IMR-90 (cell line): ENCODE data around the gene DHX9. TPM values are rescaled to one million over a fixed set of nuclear protein-coding genes. Genes with fewer than 3 reads are reported as not detected.

ENCODE experiments used
- ATAC-seq: fragments of 200-7000 bp; cut with Tn5 transposase; 2 replicates; pipeline ENCODE4 v1.9.1; 2020; ENCODE audit warnings: low read depth, mild to moderate bottlenecking, moderate library complexity
- BruUV-seq: library from RNA; stranded (reverse); fragments of 400-500 nt; replicated peaks from 2 replicates; lab custom pipeline; 2021; lab: Mats Ljungman, UMichigan
- CTCF ChIA-PET: fragments of 300-600 bp; formaldehyde crosslinking; extraction: SDS; loops from one replicate; lab custom pipeline; 2021; ENCODE audit warnings: antibody characterized with exemption; lab: Yijun Ruan, JAX
- POLR2A ChIA-PET: fragments of 300-600 bp; sonication (Branson Sonifier 250); formaldehyde crosslinking; loops from one replicate; lab custom pipeline; 2022; ENCODE audit warnings: antibody characterized with exemption; ENCODE audit not compliant: unreplicated experiment; lab: Charles Lee
- DNase-seq: peaks from one replicate; pipeline ENCODE4 v3.0.0; 2013
- H2AFZ ChIP-seq: replicated peaks from 2 replicates; pipeline ENCODE3; 2013; ENCODE audit warnings: low read length, mild to moderate bottlenecking; ENCODE audit not compliant: poor library complexity
- H2AK5ac ChIP-seq: 2 replicates; pipeline ENCODE4 v1.6.1; 2013; ENCODE audit warnings: low read depth, low read length, inconsistent platforms
- H2AK9ac ChIP-seq: replicated peaks from 2 replicates; pipeline ENCODE3; 2013; ENCODE audit warnings: mild to moderate bottlenecking, low read depth, low read length, moderate library complexity; ENCODE audit not compliant: poor library complexity
- H2BK120ac ChIP-seq: 2 replicates; pipeline ENCODE4 v1.6.1; 2013; ENCODE audit warnings: low read depth, low read length, inconsistent platforms
- H2BK15ac ChIP-seq: 3 replicates; pipeline ENCODE4 v1.6.1; 2013; ENCODE audit warnings: low read depth, low read length, inconsistent platforms
- H2BK20ac ChIP-seq: 2 replicates; pipeline ENCODE4 v1.6.1; 2013; ENCODE audit warnings: low read depth, mild to moderate bottlenecking, inconsistent platforms, low read length, moderate library complexity
- H2BK5ac ChIP-seq: 2 replicates; pipeline ENCODE4 v1.6.1; 2013; ENCODE audit warnings: mild to moderate bottlenecking, low read depth, low read length, inconsistent platforms; ENCODE audit not compliant: poor library complexity, severe bottlenecking
- H3K14ac ChIP-seq: replicated peaks from 2 replicates; pipeline ENCODE4 v1.6.1; 2013; ENCODE audit warnings: low read depth, low read length, inconsistent platforms
- H3K18ac ChIP-seq: 2 replicates; pipeline ENCODE4 v1.6.1; 2013; ENCODE audit warnings: low read depth, low read length, control low read depth
- H3K23ac ChIP-seq: 2 replicates; pipeline ENCODE4 v1.6.1; 2013; ENCODE audit warnings: low read depth, low read length, inconsistent platforms
- H3K27ac ChIP-seq: 2 replicates; pipeline ENCODE4 v1.5.1; 2013; ENCODE audit warnings: mild to moderate bottlenecking, control low read depth, low read length; ENCODE audit not compliant: insufficient read depth
- H3K27me3 ChIP-seq: 2 replicates; pipeline ENCODE4 v1.6.1; 2013; ENCODE audit warnings: low read length; ENCODE audit not compliant: control insufficient read depth, insufficient read depth
- H3K36me3 ChIP-seq: 2 replicates; pipeline ENCODE4 v1.6.1; 2013; ENCODE audit warnings: low read length, mixed read lengths; ENCODE audit not compliant: control insufficient read depth, insufficient read depth
- H3K4ac ChIP-seq: 2 replicates; pipeline ENCODE4 v1.6.1; 2013; ENCODE audit warnings: low read depth, low read length, inconsistent platforms
- H3K4me1 ChIP-seq: 2 replicates; pipeline ENCODE4 v1.6.1; 2013; ENCODE audit warnings: low read length, mixed read lengths; ENCODE audit not compliant: control insufficient read depth, insufficient read depth
- H3K4me2 ChIP-seq: 2 replicates; pipeline ENCODE4 v1.6.1; 2013; ENCODE audit warnings: low read depth, mild to moderate bottlenecking, control low read depth, low read length, moderate library complexity
- H3K4me3 ChIP-seq: 2 replicates; pipeline ENCODE4 v1.5.1; 2013; ENCODE audit warnings: low read depth, mild to moderate bottlenecking, control low read depth, low read length, moderate library complexity; ENCODE audit not compliant: insufficient read depth
- H3K56ac ChIP-seq: 2 replicates; pipeline ENCODE4 v1.6.1; 2013; ENCODE audit warnings: low read length, inconsistent platforms; ENCODE audit not compliant: insufficient read depth; ENCODE audit errors: extremely low read depth
- H3K79me1 ChIP-seq, 2 experiments: 2 replicates each; pipeline ENCODE4 v1.6.1; 2013; ENCODE audit warnings: low read length in 2 of 2, inconsistent platforms in 1 of 2, low read depth in 1 of 2
- H3K9ac ChIP-seq: 2 replicates; pipeline ENCODE4 v1.6.1; 2013; ENCODE audit warnings: low read depth, low read length, control low read depth
- H3K9me1 ChIP-seq: 2 replicates; pipeline ENCODE4 v1.6.1; 2013; ENCODE audit warnings: low read length, inconsistent platforms; ENCODE audit not compliant: insufficient read depth
- H3K9me3 ChIP-seq: 2 replicates; pipeline ENCODE4 v1.6.1; 2013; ENCODE audit warnings: low read length; ENCODE audit not compliant: control insufficient read depth, insufficient read depth
- H4K20me1 ChIP-seq: 2 replicates; pipeline ENCODE4 v1.6.1; 2013; ENCODE audit warnings: low read length, inconsistent platforms; ENCODE audit not compliant: insufficient read depth
- H4K5ac ChIP-seq: 2 replicates; pipeline ENCODE4 v1.6.1; 2013; ENCODE audit warnings: mild to moderate bottlenecking, low read depth, low read length, control low read depth
- H4K8ac ChIP-seq, 2 experiments: 2 replicates each; pipeline ENCODE4 v1.6.1; 2013; ENCODE audit warnings: low read depth in 2 of 2, low read length in 2 of 2, control low read depth in 1 of 2, inconsistent platforms in 1 of 2
- H4K91ac ChIP-seq: 2 replicates; pipeline ENCODE4 v1.6.1; 2013; ENCODE audit warnings: low read depth, low read length, inconsistent platforms; ENCODE audit not compliant: insufficient read depth
- CHD1 ChIP-seq: IDR thresholded peaks from 2 replicates; pipeline ENCODE4 v1.6.1; 2012; ENCODE audit warnings: low read depth, low read length, improper control_type of control experiment
- FOS ChIP-seq: fragments of 150-350 bp; IDR thresholded peaks from 2 replicates; pipeline ENCODE4 v1.6.1; 2016; ENCODE audit warnings: low read depth, low read length
- MAFK ChIP-seq: IDR thresholded peaks from 2 replicates; pipeline ENCODE4 v1.6.1; 2012; ENCODE audit warnings: low read depth, low read length, improper control_type of control experiment
- WGBS, 2 experiments: methylation state at CpG; one replicate each; pipeline versions ENCODE4 v1.1.5 to v1.1.7; 2013; ENCODE audit warnings: missing lambda C conversion rate in 2 of 2; ENCODE audit not compliant: insufficient read length in 1 of 2; ENCODE audit errors: extremely low coverage in 2 of 2; 5-methylcytosine and 5-hydroxymethylcytosine counted together
- dilution Hi-C: fragments of 300-500 bp; cut with HindIII; formaldehyde crosslinking; loops from one replicate; pipeline ENCODE4 v1.14.3; 2018; ENCODE audit warnings: low sequenced_read_pairs; ENCODE audit not compliant: unreplicated experiment
- in situ Hi-C: fragments of 300-500 bp; cut with MboI; formaldehyde crosslinking; loops from 3 replicates; pipeline ENCODE4 v1.14.3; 2019; ENCODE audit warnings: low sequenced_read_pairs, inconsistent platforms, mixed read lengths
- intact Hi-C: fragments of 100-400 bp; cut with micrococcal nuclease; formaldehyde crosslinking; loops from 2 replicates; pipeline ENCODE4 v1.10.0; 2022
- polyA plus RNA-seq, 3 experiments: library from polyadenylated mRNA; depleted of rRNA; stranded (reverse); fragments of >200 nt; gene quantifications; 2 replicates each; pipeline ENCODE4 v1.2.3, GENCODE V29; 2012; ENCODE audit warnings: low replicate concordance in 1 of 3
- total RNA-seq: library from RNA; depleted of rRNA; stranded (reverse); fragments of >200 nt; gene quantifications from 2 replicates; pipeline ENCODE4 v1.2.3, GENCODE V29; 2012

DHX9 gene
- total and polyA plus RNA-seq, 2 of the 4 experiments (the other 2 are of a cell fraction): 119 to 211 TPM

- TF ChIP-seq MAFK: peak; percentile 59
- TF ChIP-seq FOS: no peak
- TF ChIP-seq CHD1: no peak
- Histone ChIP-seq H2BK5ac (no peak overlapping the region), H3K56ac (no peak overlapping the region), H3K14ac (no peak overlapping the region), H3K4me1 (no peaks in the 10 kb centered on the region), H3K4me3 (no peak overlapping the region), H3K9me1 (no peaks in the 10 kb centered on the region), H3K9me3 (no peaks in the 10 kb centered on the region), H2BK15ac (no peak overlapping the region), H3K23ac (no peak overlapping the region), H3K27ac (no peak overlapping the region), H2BK20ac (no peak overlapping the region), H2AK5ac (no peak overlapping the region), H3K79me1 (no peaks in the 10 kb centered on the region), H4K91ac (no peak overlapping the region), H4K8ac (no peak overlapping the region), H3K4me2 (no peak overlapping the region), H3K36me3 (no peaks in the 10 kb centered on the region), H3K18ac (no peak overlapping the region), H2AK9ac (no peak overlapping the region), H4K20me1 (no peaks in the 10 kb centered on the region), H4K5ac (no peak overlapping the region), H2AFZ (no peak overlapping the region), H3K27me3 (peaks cover 2% of the 10 kb centered on the region; the same call in 1 of the 2 replicates), H3K4ac (no peak overlapping the region), H2BK120ac (no peak overlapping the region), H3K9ac (no peak overlapping the region)
- dilution Hi-C loops: no loop called here
- ChIA-PET POLR2A (no interaction called here), CTCF (no interaction called here)
- no peak for ATAC-seq
- WGBS, 2 experiments: no CpG with 5 or more reads among the region's 1 CpG
- in situ Hi-C loops: no loop called here
- DNase-seq: no peak
- no TSS peak for BruUV-seq
- intact Hi-C loops: no loop called here
These were observed 91.8 kb downstream of the DHX9 start for GRCh38 chr1:182930985-182931384.
